ENCODE data around the gene MCC. TPM values are rescaled to one million over a fixed set of nuclear protein-coding genes. Genes with fewer than 3 reads are reported as not detected.

MCC gene
- total RNA-seq, 2 experiments from 2014 or later, result 0.25 TPM; not detected in 1

DNA sequence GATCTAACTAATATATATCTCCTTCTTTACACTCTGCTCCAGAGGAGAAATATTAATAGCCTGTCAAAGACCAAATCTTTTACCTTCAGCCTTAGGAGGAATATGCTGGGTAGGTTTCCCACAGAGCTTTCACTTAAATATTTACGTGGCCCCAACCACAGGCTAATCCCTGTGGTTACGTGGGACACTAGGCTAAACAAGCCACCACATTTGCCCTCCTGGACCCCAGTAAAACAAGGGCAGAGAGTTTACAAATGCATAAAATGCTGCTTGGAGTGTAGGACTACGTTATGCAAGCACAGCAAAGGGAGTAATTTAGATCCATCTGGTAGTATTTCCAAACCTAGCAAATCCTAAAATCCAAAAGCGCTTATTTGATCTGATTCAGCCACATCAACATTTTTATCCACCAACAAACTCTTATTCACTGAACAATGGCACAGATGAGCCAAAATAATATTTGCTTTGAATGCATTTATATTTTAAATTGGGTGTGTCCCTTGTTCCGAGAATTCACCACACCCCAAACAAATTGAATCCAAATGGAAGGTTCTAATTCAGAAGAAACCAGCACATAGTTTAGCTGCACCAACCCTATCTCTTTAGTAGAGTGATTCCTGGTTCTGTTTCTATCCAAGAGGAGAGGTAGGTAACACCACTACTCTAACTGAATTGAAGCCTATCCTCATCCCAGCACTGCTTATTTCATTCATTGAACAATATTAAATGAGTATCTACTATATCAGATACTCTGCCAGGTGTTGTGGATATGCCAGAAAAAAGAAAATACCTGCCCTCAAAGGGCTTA is 232.5 kb downstream of the MCC start:
- Histone ChIP-seq H3K36me3 (ENCODE audit: insufficient read depth, low read length) (no peaks in the 10 kb centered on the region), H3K4me1 (ENCODE audit: insufficient read depth, low read length, poor library complexity, severe bottlenecking) (no peaks in the 10 kb centered on the region), H3K27ac (ENCODE audit: low read depth, low read length, poor library complexity, severe bottlenecking) (no peak overlapping the region), H2AFZ (ENCODE audit: low read length) (no peak overlapping the region), H3K4me2 (ENCODE audit: low read length) (no peak overlapping the region), H3K4me3 (ENCODE audit: low read depth, low read length, poor library complexity, severe bottlenecking) (no peak overlapping the region), H4K20me1 (ENCODE audit: insufficient read depth, low read length) (no peaks in the 10 kb centered on the region), H3K9me3 (ENCODE audit: low read length) (no peaks in the 10 kb centered on the region), H3K9me2 (ENCODE audit: insufficient read depth, low read length) (no peaks in the 10 kb centered on the region), H3K79me2 (ENCODE audit: insufficient read depth, low read depth, low read length) (no peaks in the 10 kb centered on the region)
- ChIA-PET CTCF (ENCODE audit: unreplicated experiment) (no interaction called here), POLR2A (interaction anchor here (1.0 kb wide), 1 partner anchor 10 kb away, joined by 3 read pairs; no protein-coding TSS in a partner anchor)
- no peak for DNase-seq (ENCODE audit: low spot score)
- intact Hi-C loops (cut with micrococcal nuclease; ENCODE audit: unreplicated experiment), result no loop called here
- TF ChIP-seq, protein P1, sequence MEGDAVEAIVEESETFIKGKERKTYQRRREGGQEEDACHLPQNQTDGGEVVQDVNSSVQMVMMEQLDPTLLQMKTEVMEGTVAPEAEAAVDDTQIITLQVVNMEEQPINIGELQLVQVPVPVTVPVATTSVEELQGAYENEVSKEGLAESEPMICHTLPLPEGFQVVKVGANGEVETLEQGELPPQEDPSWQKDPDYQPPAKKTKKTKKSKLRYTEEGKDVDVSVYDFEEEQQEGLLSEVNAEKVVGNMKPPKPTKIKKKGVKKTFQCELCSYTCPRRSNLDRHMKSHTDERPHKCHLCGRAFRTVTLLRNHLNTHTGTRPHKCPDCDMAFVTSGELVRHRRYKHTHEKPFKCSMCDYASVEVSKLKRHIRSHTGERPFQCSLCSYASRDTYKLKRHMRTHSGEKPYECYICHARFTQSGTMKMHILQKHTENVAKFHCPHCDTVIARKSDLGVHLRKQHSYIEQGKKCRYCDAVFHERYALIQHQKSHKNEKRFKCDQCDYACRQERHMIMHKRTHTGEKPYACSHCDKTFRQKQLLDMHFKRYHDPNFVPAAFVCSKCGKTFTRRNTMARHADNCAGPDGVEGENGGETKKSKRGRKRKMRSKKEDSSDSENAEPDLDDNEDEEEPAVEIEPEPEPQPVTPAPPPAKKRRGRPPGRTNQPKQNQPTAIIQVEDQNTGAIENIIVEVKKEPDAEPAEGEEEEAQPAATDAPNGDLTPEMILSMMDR (conservative IDR thresholded peaks at IDR 0.05; ENCODE audit: low read length), result no peak
- no peak for TF ChIP-seq EZH2phosphoT487 (IDR thresholded peaks at IDR 0.05; ENCODE audit: borderline replicate concordance, low read depth, low read length)
- BruUV-seq (replicated peaks), result no TSS peak

DNA sequence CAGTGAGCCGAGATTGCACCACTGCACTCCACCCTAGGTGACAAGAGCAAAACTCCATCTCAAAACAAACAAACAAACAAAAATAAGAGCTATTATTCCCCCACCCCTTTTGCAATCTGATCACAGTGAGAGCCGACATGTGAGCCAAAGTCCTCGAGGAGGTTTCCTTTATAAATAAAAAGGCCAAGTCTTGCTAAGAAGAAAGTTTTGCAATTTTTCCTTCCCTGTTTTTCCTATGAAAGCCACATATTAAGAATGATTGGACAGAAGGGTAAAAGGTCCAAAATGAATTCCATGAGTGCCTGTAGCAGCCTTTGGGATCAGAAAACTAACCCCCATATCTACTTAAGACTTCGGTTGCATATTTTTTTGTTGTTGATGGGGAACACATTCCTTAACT is 233.1 kb downstream of the MCC start:
- BruUV-seq (replicated peaks), result no TSS peak
- ChIA-PET CTCF (ENCODE audit: unreplicated experiment) (no interaction called here), POLR2A (no interaction called here)

More for the DNA sequence above, 233.1 kb downstream of the MCC start:
- Histone ChIP-seq H3K4me3 (ENCODE audit: low read depth, low read length, poor library complexity, severe bottlenecking) (no peak overlapping the region), H3K4me1 (ENCODE audit: insufficient read depth, low read length, poor library complexity, severe bottlenecking) (no peaks in the 10 kb centered on the region), H3K9me2 (ENCODE audit: insufficient read depth, low read length) (no peaks in the 10 kb centered on the region), H3K27ac (ENCODE audit: low read depth, low read length, poor library complexity, severe bottlenecking) (no peak overlapping the region), H3K79me2 (ENCODE audit: insufficient read depth, low read depth, low read length) (no peaks in the 10 kb centered on the region), H4K20me1 (ENCODE audit: insufficient read depth, low read length) (no peaks in the 10 kb centered on the region), H3K36me3 (ENCODE audit: insufficient read depth, low read length) (no peaks in the 10 kb centered on the region), H2AFZ (ENCODE audit: low read length) (no peak overlapping the region), H3K9me3 (ENCODE audit: low read length) (no peaks in the 10 kb centered on the region), H3K4me2 (ENCODE audit: low read length) (no peak overlapping the region)
- no peak for DNase-seq (ENCODE audit: low spot score)
- TF ChIP-seq, protein P1 (conservative IDR thresholded peaks at IDR 0.05; ENCODE audit: low read length), result no peak
- TF ChIP-seq EZH2phosphoT487 (IDR thresholded peaks at IDR 0.05; ENCODE audit: borderline replicate concordance, low read depth, low read length), result no peak
- intact Hi-C loops (cut with micrococcal nuclease; ENCODE audit: unreplicated experiment), result no loop called here
